Parathyroid adenoma (tissue), 2 donors: ENCODE measurements around the gene TBCEL.

Source experiments
- H2AFZ ChIP-seq: fragments of 300-600 bp; sonication (generic); one replicate; pipeline ENCODE4 v1.7.0; 2017; ENCODE audit warnings: antibody characterized with exemption, mild to moderate bottlenecking
- H3K27ac ChIP-seq: fragments of 300-600 bp; sonication (generic); one replicate; pipeline ENCODE4 v1.7.0; 2017
- H3K27me3 ChIP-seq: fragments of 300-600 bp; sonication (generic); one replicate; pipeline ENCODE4 v1.7.0; 2017; ENCODE audit warnings: low read length; ENCODE audit not compliant: control insufficient read depth, insufficient read depth
- H3K36me3 ChIP-seq: fragments of 300-600 bp; sonication (generic); one replicate; pipeline ENCODE4 v1.7.0; 2017; ENCODE audit warnings: low read length; ENCODE audit not compliant: control insufficient read depth, insufficient read depth
- H3K4me1 ChIP-seq: fragments of 300-600 bp; sonication (generic); one replicate; pipeline ENCODE4 v1.7.0; 2017; ENCODE audit warnings: control low read depth
- H3K4me2 ChIP-seq: fragments of 300-600 bp; sonication (generic); one replicate; pipeline ENCODE4 v1.7.0; 2017; ENCODE audit warnings: low read length
- H3K4me3 ChIP-seq: fragments of 300-600 bp; sonication (generic); one replicate; pipeline ENCODE4 v1.7.0; 2017; ENCODE audit warnings: low read depth, low read length
- H3K79me2 ChIP-seq: fragments of 300-600 bp; sonication (generic); one replicate; pipeline ENCODE4 v1.7.0; 2017; ENCODE audit warnings: control low read depth
- H3K9ac ChIP-seq: fragments of 300-600 bp; sonication (generic); one replicate; pipeline ENCODE4 v1.7.0; 2017; ENCODE audit warnings: mild to moderate bottlenecking
- H3K9me3 ChIP-seq: fragments of 300-600 bp; sonication (generic); one replicate; pipeline ENCODE4 v1.7.0; 2017; ENCODE audit warnings: low read length; ENCODE audit not compliant: control insufficient read depth
- TF ChIP-seq, protein P1 (sequence below): fragments of 300-600 bp; sonication (generic); IDR thresholded peaks from one replicate; pipeline ENCODE4 v1.7.0; 2017; ENCODE audit warnings: antibody characterized with exemption, mild to moderate bottlenecking
- donor health status: primary hyperparathyroidism.

TBCEL gene

DNA sequence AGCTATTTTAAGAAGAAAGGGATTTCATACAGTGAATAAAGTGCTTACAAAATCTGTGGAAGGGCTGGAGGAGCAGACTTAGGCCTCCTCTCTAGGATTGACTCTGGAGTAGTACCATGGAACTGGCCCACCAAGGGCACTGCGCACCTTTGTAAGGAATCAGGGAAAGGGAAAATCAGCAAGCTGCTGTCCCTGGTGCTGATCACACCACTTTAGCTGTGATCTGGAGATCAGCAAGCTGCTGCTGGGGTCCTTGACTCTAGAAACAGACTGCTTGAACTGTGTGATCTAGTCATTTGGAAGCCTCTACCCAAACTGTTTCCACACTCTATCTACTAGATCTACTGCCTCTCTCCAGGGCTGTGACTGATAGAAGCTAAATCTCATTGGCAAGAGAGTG lies 58.8 kb downstream of the TBCEL start:
- TF ChIP-seq, protein P1, sequence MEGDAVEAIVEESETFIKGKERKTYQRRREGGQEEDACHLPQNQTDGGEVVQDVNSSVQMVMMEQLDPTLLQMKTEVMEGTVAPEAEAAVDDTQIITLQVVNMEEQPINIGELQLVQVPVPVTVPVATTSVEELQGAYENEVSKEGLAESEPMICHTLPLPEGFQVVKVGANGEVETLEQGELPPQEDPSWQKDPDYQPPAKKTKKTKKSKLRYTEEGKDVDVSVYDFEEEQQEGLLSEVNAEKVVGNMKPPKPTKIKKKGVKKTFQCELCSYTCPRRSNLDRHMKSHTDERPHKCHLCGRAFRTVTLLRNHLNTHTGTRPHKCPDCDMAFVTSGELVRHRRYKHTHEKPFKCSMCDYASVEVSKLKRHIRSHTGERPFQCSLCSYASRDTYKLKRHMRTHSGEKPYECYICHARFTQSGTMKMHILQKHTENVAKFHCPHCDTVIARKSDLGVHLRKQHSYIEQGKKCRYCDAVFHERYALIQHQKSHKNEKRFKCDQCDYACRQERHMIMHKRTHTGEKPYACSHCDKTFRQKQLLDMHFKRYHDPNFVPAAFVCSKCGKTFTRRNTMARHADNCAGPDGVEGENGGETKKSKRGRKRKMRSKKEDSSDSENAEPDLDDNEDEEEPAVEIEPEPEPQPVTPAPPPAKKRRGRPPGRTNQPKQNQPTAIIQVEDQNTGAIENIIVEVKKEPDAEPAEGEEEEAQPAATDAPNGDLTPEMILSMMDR: no peak
- H3K27me3 ChIP-seq: no peaks in the 10 kb centered on the region
- no peak overlapping the region for H3K4me3 ChIP-seq
- no peak overlapping the region for H3K27ac ChIP-seq
- H3K36me3 ChIP-seq: no peaks in the 10 kb centered on the region
- no peaks in the 10 kb centered on the region for H3K4me1 ChIP-seq
- H3K79me2 ChIP-seq: no peaks in the 10 kb centered on the region
- H2AFZ ChIP-seq: no peak overlapping the region
- no peak overlapping the region for H3K4me2 ChIP-seq
- no peaks in the 10 kb centered on the region for H3K9me3 ChIP-seq
- H3K9ac ChIP-seq: no peak overlapping the region

DNA sequence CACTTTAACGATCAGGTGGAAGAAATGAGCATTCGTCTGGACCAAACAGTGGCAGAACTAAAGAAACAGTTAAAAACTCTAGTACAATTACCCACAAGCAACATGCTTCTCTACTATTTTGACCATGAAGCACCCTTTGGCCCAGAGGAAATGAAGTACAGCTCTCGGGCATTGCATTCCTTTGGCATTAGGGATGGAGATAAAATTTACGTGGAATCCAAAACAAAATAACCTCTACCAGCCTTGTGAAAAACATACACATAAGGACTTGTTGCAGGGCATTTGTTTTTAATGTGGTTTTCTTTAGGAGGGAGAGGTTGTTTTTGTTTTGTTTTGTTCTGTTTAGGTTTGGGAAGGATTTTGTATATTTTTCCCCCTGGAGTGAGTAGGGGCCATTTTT lies 63.0 kb downstream of the TBCEL start:
- no peak overlapping the region for H3K9ac ChIP-seq
- H3K4me3 ChIP-seq: no peak overlapping the region
- H3K27ac ChIP-seq: no peak overlapping the region
- H3K36me3 ChIP-seq: no peaks in the 10 kb centered on the region
- H3K9me3 ChIP-seq: no peaks in the 10 kb centered on the region
- H3K79me2 ChIP-seq: no peaks in the 10 kb centered on the region
- no peaks in the 10 kb centered on the region for H3K4me1 ChIP-seq
- H2AFZ ChIP-seq: no peak overlapping the region
- H3K4me2 ChIP-seq: no peak overlapping the region
- no peaks in the 10 kb centered on the region for H3K27me3 ChIP-seq
- TF ChIP-seq, protein P1: no peak

DNA sequence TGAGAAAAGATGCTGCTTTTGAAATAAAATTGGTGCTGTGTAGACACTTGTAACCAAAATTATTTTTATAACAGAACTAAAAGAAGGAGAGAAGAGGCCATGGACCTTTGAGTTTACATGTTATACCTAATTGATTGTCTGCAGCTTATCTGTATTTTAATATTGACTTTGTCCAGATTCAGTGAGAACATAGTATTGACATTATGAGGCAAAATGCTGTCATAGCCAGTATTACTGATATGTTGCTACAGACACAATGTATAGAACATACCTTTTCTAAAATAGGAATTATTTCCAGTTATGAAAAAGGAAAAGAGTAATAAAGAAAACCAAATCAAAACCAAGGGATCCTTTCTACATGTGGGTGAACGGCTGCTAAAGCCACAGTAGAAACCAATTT lies 65.7 kb downstream of the TBCEL start:
- no peak overlapping the region for H3K27ac ChIP-seq

DNA sequence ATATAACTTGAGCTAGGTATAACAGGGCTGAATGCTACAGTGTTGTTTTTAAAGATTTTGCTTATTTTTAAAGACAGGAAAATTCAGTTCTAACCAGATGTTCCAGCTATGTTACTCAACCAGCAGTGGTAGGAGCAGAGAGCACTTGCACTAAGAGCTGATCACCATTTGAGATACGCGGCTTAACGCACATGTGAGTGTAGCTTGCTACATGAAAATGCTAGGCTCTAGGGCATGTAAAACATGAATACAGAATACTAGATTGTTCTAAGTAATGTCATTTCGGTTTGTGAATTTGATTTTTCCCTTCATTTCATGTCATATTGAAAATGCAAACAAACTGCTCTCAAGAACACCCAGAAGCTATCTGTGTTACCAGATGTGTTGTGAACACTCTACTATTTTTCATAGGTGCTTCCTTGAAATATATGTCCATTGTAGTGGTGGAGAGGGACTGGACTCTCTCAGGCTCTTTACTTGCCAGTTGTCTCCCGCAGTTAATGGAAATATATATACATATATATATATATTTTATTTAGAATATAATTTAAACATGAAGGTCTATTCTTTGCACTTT lies 66.3 kb downstream of the TBCEL start:
- Histone ChIP-seq H3K79me2 (no peaks in the 10 kb centered on the region), H3K27me3 (no peaks in the 10 kb centered on the region), H3K36me3 (no peaks in the 10 kb centered on the region), H3K9me3 (no peaks in the 10 kb centered on the region), H2AFZ (no peak overlapping the region), H3K4me1 (no peaks in the 10 kb centered on the region), H3K27ac (no peak overlapping the region), H3K4me2 (no peak overlapping the region), H3K9ac (no peak overlapping the region), H3K4me3 (no peak overlapping the region)
- TF ChIP-seq, protein P1: no peak

More for the DNA sequence above, 65.7 kb downstream of the TBCEL start:
- H3K79me2 ChIP-seq: no peaks in the 10 kb centered on the region
- no peaks in the 10 kb centered on the region for H3K9me3 ChIP-seq
- no peak overlapping the region for H3K4me3 ChIP-seq
- H2AFZ ChIP-seq: no peak overlapping the region
- H3K4me2 ChIP-seq: no peak overlapping the region
- TF ChIP-seq, protein P1: no peak
- H3K36me3 ChIP-seq: no peaks in the 10 kb centered on the region
- no peaks in the 10 kb centered on the region for H3K4me1 ChIP-seq
- H3K9ac ChIP-seq: no peak overlapping the region
- no peaks in the 10 kb centered on the region for H3K27me3 ChIP-seq

DNA sequence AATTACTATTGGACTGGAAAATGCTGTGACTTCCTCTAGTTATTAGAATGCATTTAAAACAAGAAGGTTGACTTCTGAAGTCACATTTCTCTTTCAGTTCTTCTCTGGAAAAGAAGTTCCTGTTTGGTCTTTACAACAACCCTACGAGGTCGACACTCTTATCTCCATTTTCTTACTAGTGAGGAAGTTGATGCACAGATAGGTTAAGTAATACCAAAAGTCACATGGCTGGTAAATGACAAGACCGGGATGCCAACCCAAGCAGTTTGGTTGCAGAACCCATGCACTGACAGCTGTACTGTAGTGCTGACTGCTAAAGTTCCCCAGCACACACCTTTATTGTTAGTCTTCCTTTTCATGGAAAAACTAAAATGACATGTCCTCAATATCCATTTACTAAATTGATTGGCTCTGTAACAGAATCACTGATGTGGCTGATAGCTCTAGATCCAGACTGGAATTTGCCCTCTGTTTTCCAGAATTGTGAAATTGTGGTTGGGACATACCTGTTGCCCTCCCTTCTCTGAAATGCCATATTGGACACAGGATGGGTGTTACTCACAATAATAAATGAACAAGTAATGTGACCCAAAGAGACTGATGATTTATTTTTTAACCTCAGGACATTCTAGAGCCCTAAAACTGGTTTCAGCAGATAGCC lies 67.7 kb downstream of the TBCEL start:
- Histone ChIP-seq H3K4me1 (no peaks in the 10 kb centered on the region), H3K4me3 (no peak overlapping the region), H3K27ac (no peak overlapping the region), H3K27me3 (no peaks in the 10 kb centered on the region), H3K9ac (no peak overlapping the region), H3K79me2 (no peaks in the 10 kb centered on the region), H3K36me3 (no peaks in the 10 kb centered on the region), H3K4me2 (no peak overlapping the region), H3K9me3 (no peaks in the 10 kb centered on the region), H2AFZ (no peak overlapping the region)
- TF ChIP-seq, protein P1: no peak
